Measurements from ENCODE around the gene CACNB2.

CACNB2 gene

DNA sequence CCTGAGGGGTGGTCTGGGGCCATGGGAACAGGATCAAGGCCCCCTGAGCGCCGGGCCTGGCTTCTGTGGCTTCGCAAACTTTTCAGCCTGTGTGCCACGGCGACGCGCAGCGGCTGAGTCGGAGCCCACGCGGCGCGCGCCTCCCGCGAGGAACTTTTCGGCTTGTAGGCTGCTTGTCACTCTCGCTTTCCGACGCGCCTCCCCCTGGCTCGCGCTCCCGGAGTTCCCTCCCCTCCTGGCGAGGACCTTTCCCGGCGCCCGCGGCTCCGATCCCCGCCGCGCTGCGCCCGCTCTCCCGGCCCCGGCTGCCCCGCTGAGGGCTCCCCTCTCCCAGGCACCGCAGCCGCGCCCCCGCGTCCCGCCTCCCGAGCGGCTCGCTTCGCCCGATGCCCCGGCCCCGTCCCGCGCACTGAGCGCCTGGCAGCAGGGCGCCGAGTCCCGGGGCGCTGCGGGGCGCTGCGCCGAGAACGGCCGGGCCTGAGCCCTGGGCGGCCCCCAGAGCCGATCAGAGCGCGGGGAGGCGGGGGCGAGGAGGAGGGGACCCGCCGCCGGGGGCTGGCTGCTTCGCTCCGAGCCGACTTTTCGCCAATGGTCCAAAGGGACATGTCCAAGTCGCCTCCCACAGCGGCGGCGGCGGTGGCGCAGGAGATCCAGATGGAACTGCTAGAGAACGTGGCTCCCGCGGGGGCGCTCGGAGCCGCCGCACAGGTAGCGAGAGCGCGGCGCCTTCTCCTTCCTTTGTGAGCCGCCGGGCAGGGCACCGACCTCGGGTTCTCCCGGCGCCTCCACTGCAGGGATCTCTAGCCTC, at the start of gene CACNB2:
Gene CACNB2, plus strand, starts transcription at position 276 of the 808 bp plus-strand sequence.
- TF ChIP-seq, protein P1, sequence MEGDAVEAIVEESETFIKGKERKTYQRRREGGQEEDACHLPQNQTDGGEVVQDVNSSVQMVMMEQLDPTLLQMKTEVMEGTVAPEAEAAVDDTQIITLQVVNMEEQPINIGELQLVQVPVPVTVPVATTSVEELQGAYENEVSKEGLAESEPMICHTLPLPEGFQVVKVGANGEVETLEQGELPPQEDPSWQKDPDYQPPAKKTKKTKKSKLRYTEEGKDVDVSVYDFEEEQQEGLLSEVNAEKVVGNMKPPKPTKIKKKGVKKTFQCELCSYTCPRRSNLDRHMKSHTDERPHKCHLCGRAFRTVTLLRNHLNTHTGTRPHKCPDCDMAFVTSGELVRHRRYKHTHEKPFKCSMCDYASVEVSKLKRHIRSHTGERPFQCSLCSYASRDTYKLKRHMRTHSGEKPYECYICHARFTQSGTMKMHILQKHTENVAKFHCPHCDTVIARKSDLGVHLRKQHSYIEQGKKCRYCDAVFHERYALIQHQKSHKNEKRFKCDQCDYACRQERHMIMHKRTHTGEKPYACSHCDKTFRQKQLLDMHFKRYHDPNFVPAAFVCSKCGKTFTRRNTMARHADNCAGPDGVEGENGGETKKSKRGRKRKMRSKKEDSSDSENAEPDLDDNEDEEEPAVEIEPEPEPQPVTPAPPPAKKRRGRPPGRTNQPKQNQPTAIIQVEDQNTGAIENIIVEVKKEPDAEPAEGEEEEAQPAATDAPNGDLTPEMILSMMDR (IDR thresholded peaks at IDR 0.05; ENCODE audit: low read depth, low read length) = no peak
- TF ChIP-seq, protein P2, sequence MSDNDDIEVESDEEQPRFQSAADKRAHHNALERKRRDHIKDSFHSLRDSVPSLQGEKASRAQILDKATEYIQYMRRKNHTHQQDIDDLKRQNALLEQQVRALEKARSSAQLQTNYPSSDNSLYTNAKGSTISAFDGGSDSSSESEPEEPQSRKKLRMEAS (IDR thresholded peaks at IDR 0.05; ENCODE audit: low read depth, low read length) = no peak
- TF ChIP-seq MYC (IDR thresholded peaks at IDR 0.05; ENCODE audit: low read depth, low read length) (no peak), POLR2A (IDR thresholded peaks at IDR 0.05; ENCODE audit: extremely low read depth, insufficient read length) (no peak)
- no peak within 1 kb of the TSS for H3K4me3 ChIP-seq (ENCODE audit: low read depth, low read length)
- DNase-seq (ENCODE audit: low read depth) = no peak

DNA sequence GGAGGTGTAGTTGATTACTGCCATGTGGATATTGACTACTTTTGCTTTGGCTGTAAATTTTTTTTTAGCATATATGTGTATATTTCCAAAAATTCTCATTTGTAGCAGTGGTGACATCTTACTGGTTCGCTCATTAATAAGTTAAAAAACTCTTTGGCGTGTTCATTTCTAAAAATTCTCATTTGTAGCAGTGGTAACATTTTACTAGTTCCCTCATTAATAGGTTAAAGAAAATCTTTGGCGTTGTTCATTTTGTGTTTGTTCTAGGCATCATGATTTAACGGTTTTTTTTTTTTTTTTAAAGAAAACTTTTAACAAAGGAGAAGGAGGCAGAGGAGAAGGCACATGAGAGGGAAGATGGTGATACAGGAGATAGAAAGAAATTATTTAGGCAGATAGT, 45.9 kb upstream of the CACNB2 start:
- no peak for DNase-seq (ENCODE audit: low read depth)
- H3K4me3 ChIP-seq (ENCODE audit: low read depth, low read length) = no peak overlapping the region
- no peak for TF ChIP-seq MYC (IDR thresholded peaks at IDR 0.05; ENCODE audit: low read depth, low read length)
- TF ChIP-seq, protein P2 (IDR thresholded peaks at IDR 0.05; ENCODE audit: low read depth, low read length) = no peak
- TF ChIP-seq, protein P1 (IDR thresholded peaks at IDR 0.05; ENCODE audit: low read depth, low read length) = no peak
- no peak for TF ChIP-seq POLR2A (IDR thresholded peaks at IDR 0.05; ENCODE audit: extremely low read depth, insufficient read length)

DNA sequence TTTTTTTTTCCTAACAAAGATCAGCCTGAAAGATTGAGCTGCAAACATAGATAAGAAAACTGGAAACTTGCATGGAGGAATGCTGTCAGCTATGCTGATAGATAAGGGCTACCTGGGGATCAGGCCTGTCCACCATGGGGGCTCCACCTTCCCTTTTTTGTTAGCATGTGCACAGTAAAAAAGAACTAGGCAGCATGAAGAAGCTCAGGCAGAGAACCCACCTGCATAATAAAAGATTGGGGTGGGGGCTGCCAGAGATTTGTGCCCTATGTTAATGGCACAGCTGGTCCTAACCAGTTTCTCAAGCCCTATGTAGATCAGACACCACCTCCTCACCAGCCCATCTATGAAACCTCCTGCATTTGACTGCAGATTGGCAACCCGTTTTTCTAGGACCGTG, 45.4 kb upstream of the CACNB2 start:
- TF ChIP-seq POLR2A (IDR thresholded peaks at IDR 0.05; ENCODE audit: extremely low read depth, insufficient read length) (no peak), MYC (IDR thresholded peaks at IDR 0.05; ENCODE audit: low read depth, low read length) (no peak)
- TF ChIP-seq, protein P1 (IDR thresholded peaks at IDR 0.05; ENCODE audit: low read depth, low read length) = no peak
- TF ChIP-seq, protein P2 (IDR thresholded peaks at IDR 0.05; ENCODE audit: low read depth, low read length) = no peak
- DNase-seq (ENCODE audit: low read depth) = no peak
- no peak overlapping the region for H3K4me3 ChIP-seq (ENCODE audit: low read depth, low read length)

DNA sequence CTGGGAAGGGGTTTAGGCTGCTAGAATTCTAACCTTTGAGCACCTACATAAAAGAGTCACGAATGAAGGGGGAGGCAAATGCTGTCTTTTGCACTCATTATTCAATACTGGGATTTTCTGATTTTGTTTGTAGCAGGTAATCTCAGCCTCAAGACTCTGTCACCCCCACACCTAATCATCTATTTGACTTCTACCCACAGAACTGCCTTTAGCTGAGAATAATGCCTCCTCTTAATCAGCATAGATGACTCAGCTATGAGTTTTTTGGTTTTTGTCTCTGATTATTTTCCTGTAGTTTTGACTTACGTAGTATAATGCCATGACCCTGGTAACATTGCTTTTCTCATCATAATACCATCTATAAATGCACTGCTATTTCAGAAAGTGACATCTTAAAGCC, 42.7 kb upstream of the CACNB2 start:
- H3K4me3 ChIP-seq (ENCODE audit: low read depth, low read length) = no peak overlapping the region
- TF ChIP-seq, protein P2 (IDR thresholded peaks at IDR 0.05; ENCODE audit: low read depth, low read length) = no peak
- TF ChIP-seq, protein P1 (IDR thresholded peaks at IDR 0.05; ENCODE audit: low read depth, low read length) = no peak
- TF ChIP-seq MYC (IDR thresholded peaks at IDR 0.05; ENCODE audit: low read depth, low read length) (no peak), POLR2A (IDR thresholded peaks at IDR 0.05; ENCODE audit: extremely low read depth, insufficient read length) (no peak)
- DNase-seq (ENCODE audit: low read depth) = no peak

DNA sequence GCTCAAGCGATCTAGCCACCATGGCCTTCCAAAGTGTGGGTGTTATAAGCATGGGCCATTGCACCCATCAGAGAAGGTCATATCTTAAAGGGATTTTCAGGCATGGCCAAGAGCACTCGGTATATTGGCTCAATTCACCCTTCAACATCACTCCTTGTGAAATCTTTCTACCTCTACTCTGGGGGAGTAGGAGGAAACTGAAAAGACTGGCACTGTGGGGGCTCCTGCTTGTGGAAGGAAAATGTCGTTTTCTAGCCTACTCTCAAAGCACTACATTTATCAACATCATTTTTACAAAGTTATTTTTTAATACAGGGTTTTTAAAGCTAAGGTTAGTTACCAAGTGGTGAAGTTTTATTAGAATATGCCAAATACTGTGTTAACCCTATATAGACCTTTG, 42.0 kb upstream of the CACNB2 start:
- no peak overlapping the region for H3K4me3 ChIP-seq (ENCODE audit: low read depth, low read length)
- no peak for TF ChIP-seq POLR2A (IDR thresholded peaks at IDR 0.05; ENCODE audit: extremely low read depth, insufficient read length)
- TF ChIP-seq, protein P2 (IDR thresholded peaks at IDR 0.05; ENCODE audit: low read depth, low read length) = no peak
- TF ChIP-seq, protein P1 (IDR thresholded peaks at IDR 0.05; ENCODE audit: low read depth, low read length) = no peak
- TF ChIP-seq MYC (IDR thresholded peaks at IDR 0.05; ENCODE audit: low read depth, low read length) = no peak
- no peak for DNase-seq (ENCODE audit: low read depth)

All from NB4 (cell line).